HepG2 (cell line): Measurements from ENCODE around the gene BCAR3. TPM values are rescaled to one million over a fixed set of nuclear protein-coding genes. Genes with fewer than 3 reads are reported as not detected.

Experiments used
- ATAC-seq: fragments of 200-7000 bp; cut with Tn5 transposase; 3 replicates; pipeline ENCODE4 v1.9.1; 2020; ENCODE audit warnings: mild to moderate bottlenecking, moderate library complexity
- BruUV-seq: library from RNA; stranded (reverse); fragments of 400-500 nt; replicated peaks from 2 replicates; lab custom pipeline; 2021; lab: Mats Ljungman, UMichigan
- CTCF ChIA-PET: fragments of 300-600 bp; formaldehyde crosslinking; extraction: SDS; loops from one replicate; lab custom pipeline; 2021; ENCODE audit warnings: low total read pairs, inconsistent platforms, low intra/inter-chr PET ratio; lab: Yijun Ruan, JAX
- POLR2A ChIA-PET: fragments of 350-600 bp; sonication (Branson Sonifier 250); formaldehyde crosslinking; loops from one replicate; lab custom pipeline; 2020; ENCODE audit warnings: antibody characterized with exemption, inconsistent platforms; lab: Yijun Ruan, JAX
- DNase-seq: peaks from one replicate; pipeline ENCODE4 v3.0.0-alpha.2; 2015; ENCODE audit warnings: low spot score
- FAIRE-seq: peaks from 3 replicates; lab custom pipeline; 2011; peaks lifted over from hg19 to GRCh38; lab: Jason Lieb, UNC
- H2AFZ ChIP-seq: one replicate; pipeline ENCODE4 v1.6.1; 2011; ENCODE audit warnings: low read length, inconsistent platforms
- H3K27ac ChIP-seq: fragments of 300-600 bp; 3 replicates; pipeline ENCODE4 v1.8.0; 2011; ENCODE audit warnings: mixed run types, mild to moderate bottlenecking, mixed read lengths, low read length, inconsistent platforms; ENCODE audit not compliant: insufficient read depth; ENCODE audit errors: extremely low read length
- H3K27me3 ChIP-seq, 2 experiments: fragments of 200-600 bp in 1 of 2; 2 replicates in 1 of 2; 3 replicates in 1 of 2; pipeline versions ENCODE4 v1.6.0 to v1.8.0; 2011; ENCODE audit warnings: low read length in 2 of 2, mild to moderate bottlenecking in 2 of 2, moderate library complexity in 2 of 2, inconsistent platforms in 1 of 2; ENCODE audit not compliant: insufficient read depth in 2 of 2, control insufficient read depth in 1 of 2
- H3K36me3 ChIP-seq, 2 experiments: fragments of 200-600 bp in 1 of 2; replicated peaks in 1 of 2; 2 replicates in 1 of 2; 3 replicates in 1 of 2; pipeline versions ENCODE4 v1.5.1 to v1.8.0; 2011; ENCODE audit warnings: low read length in 2 of 2, inconsistent platforms in 1 of 2; ENCODE audit not compliant: insufficient read depth in 2 of 2, control insufficient read depth in 1 of 2
- H3K4me1 ChIP-seq: 2 replicates; pipeline ENCODE4 v1.5.1; 2012; ENCODE audit warnings: low read length, inconsistent platforms; ENCODE audit not compliant: insufficient read depth
- H3K4me2 ChIP-seq: 2 replicates; pipeline ENCODE4 v1.6.0; 2011; ENCODE audit warnings: low read depth, low read length, inconsistent platforms
- H3K4me3 ChIP-seq, 3 experiments: fragments of 200-600 bp in 1 of 3; sonication (generic), shearing (Covaris generic) in 1 of 3; replicated peaks in 1 of 3; 2 replicates each; pipeline ENCODE4 v1.5.1; 2011 to 2016; ENCODE audit warnings: low read length in 3 of 3, inconsistent platforms in 2 of 3, low read depth in 2 of 3, mild to moderate bottlenecking in 2 of 3, control low read depth in 1 of 3, mixed read lengths in 1 of 3; ENCODE audit not compliant: insufficient read depth in 1 of 3
- H3K79me2 ChIP-seq: one replicate; pipeline ENCODE4 v1.6.1; 2011; ENCODE audit warnings: low read length, inconsistent platforms; ENCODE audit not compliant: insufficient read depth
- H3K9ac ChIP-seq: 2 replicates; pipeline ENCODE4 v1.6.0; 2011; ENCODE audit warnings: mild to moderate bottlenecking, low read depth, low read length, inconsistent platforms; ENCODE audit not compliant: insufficient read depth
- H3K9me3 ChIP-seq: 2 replicates; pipeline ENCODE4 v1.5.1; 2012; ENCODE audit warnings: mild to moderate bottlenecking, low read length
- H4K20me1 ChIP-seq: 2 replicates; pipeline ENCODE4 v1.6.0; 2011; ENCODE audit warnings: inconsistent platforms, mild to moderate bottlenecking, low read length, moderate library complexity; ENCODE audit not compliant: insufficient read depth
- ATF7-NPFF ChIP-seq: sonication (generic); formaldehyde crosslinking; IDR thresholded peaks from 2 replicates; pipeline ENCODE4 v1.8.1; 2023; ENCODE audit warnings: mild to moderate bottlenecking, low read depth, missing genetic modification reagents, moderate library complexity
- ERF ChIP-seq: IDR thresholded peaks from 2 replicates; pipeline ENCODE4 v1.6.1; 2018; ENCODE audit warnings: missing biosample characterization, missing genetic modification reagents
- KDM2A ChIP-seq: sonication (generic); formaldehyde crosslinking; IDR thresholded peaks from 2 replicates; pipeline ENCODE4 v1.4.0; 2020; ENCODE audit warnings: low read depth, missing genetic modification reagents, borderline replicate concordance
- KDM5B ChIP-seq: sonication (generic); formaldehyde crosslinking; IDR thresholded peaks from 2 replicates; pipeline ENCODE4 v1.4.0; 2020; ENCODE audit warnings: missing genetic modification reagents, mild to moderate bottlenecking, borderline replicate concordance
- KMT2A ChIP-seq: sonication (generic); formaldehyde crosslinking; IDR thresholded peaks from 2 replicates; pipeline ENCODE4 v1.4.0; 2020; ENCODE audit warnings: missing genetic modification reagents
- MAFF ChIP-seq: IDR thresholded peaks from 2 replicates; pipeline ENCODE4 v1.6.1; 2011; ENCODE audit warnings: low read depth, low read length, improper control_type of control experiment
- MAFG ChIP-seq: sonication (generic); formaldehyde crosslinking; IDR thresholded peaks from 2 replicates; pipeline ENCODE4 v1.5.1; 2020; ENCODE audit warnings: mild to moderate bottlenecking, missing genetic modification reagents
- MAFK ChIP-seq, 2 experiments: IDR thresholded peaks in 1 of 2; conservative IDR thresholded peaks in 1 of 2; 2 replicates each; pipeline ENCODE4 v1.6.1; 2011; ENCODE audit warnings: improper control_type of control experiment in 2 of 2, low read length in 2 of 2
- NR2F2 ChIP-seq: IDR thresholded peaks from 2 replicates; pipeline ENCODE4 v1.6.1; 2012; ENCODE audit warnings: low read depth, inconsistent platforms, borderline replicate concordance
- PHF8 ChIP-seq: sonication (generic); formaldehyde crosslinking; IDR thresholded peaks from 2 replicates; pipeline ENCODE4 v1.5.0; 2020; ENCODE audit warnings: missing genetic modification reagents
- POLR2AphosphoS5 ChIP-seq: IDR thresholded peaks from 2 replicates; pipeline ENCODE4 v1.6.1; 2012; ENCODE audit warnings: low read depth, low read length
- RELA ChIP-seq: sonication (generic); formaldehyde crosslinking; IDR thresholded peaks from 2 replicates; pipeline ENCODE4 v1.4.0; 2020; ENCODE audit warnings: missing genetic modification reagents
- SALL1 ChIP-seq: sonication (generic); formaldehyde crosslinking; IDR thresholded peaks from 2 replicates; pipeline ENCODE4 v1.8.0; 2022; ENCODE audit warnings: mild to moderate bottlenecking, missing genetic modification reagents
- ZBTB38 ChIP-seq: sonication (generic); formaldehyde crosslinking; IDR thresholded peaks from 2 replicates; pipeline ENCODE4 v1.5.1; 2020; ENCODE audit warnings: mild to moderate bottlenecking, missing genetic modification reagents
- ZNF333 ChIP-seq: sonication (generic); formaldehyde crosslinking; IDR thresholded peaks from 2 replicates; pipeline ENCODE4 v1.4.0; 2020; ENCODE audit warnings: mild to moderate bottlenecking, missing genetic modification reagents, borderline replicate concordance
- ZNF543 ChIP-seq: sonication (generic); formaldehyde crosslinking; IDR thresholded peaks from 2 replicates; pipeline ENCODE4 v1.4.0; 2020; ENCODE audit warnings: mild to moderate bottlenecking, missing genetic modification reagents
- ZNF670 ChIP-seq: sonication (generic); formaldehyde crosslinking; IDR thresholded peaks from 2 replicates; pipeline ENCODE4 v1.8.0; 2022; ENCODE audit warnings: mild to moderate bottlenecking, missing genetic modification reagents, borderline replicate concordance
- ZNF687 ChIP-seq: sonication (generic); formaldehyde crosslinking; IDR thresholded peaks from 2 replicates; pipeline ENCODE4 v1.5.1; 2020; ENCODE audit warnings: mild to moderate bottlenecking, missing genetic modification reagents, moderate library complexity
- whole genome bisulfite sequencing: methylation state at CpG from one replicate; pipeline ENCODE4 v1.1.6; 2017; ENCODE audit warnings: low lambda C conversion rate; 5-methylcytosine and 5-hydroxymethylcytosine counted together
- in situ Hi-C: cut with HindIII; loops from 2 replicates; pipeline ENCODE4 v1.10.0; 2017; ENCODE audit warnings: low pct_unique_long_range_greater_than_20kb; ENCODE audit not compliant: extremely low pct_ligation_motif_present
- intact Hi-C: fragments of 100-400 bp; cut with micrococcal nuclease; formaldehyde crosslinking; loops from one replicate; pipeline ENCODE4 v1.10.0; 2022; ENCODE audit not compliant: unreplicated experiment
- polyA plus RNA-seq, 8 experiments: library from polyadenylated mRNA; depleted of rRNA in 3 of 8; stranded (reverse) in 7 of 8; unstranded in 1 of 8; fragments of >200 nt; fragmentation: Illumina TruSeq in 4 of 8; extraction: Trizol in 4 of 8; gene quantifications; 2 replicates each; pipeline versions ENCODE4 v1.2.1 to v1.2.3, GENCODE V29; 2011 to 2016; ENCODE audit warnings: low read depth in 4 of 8, missing spikeins in 1 of 8, mixed read lengths in 1 of 8; ENCODE audit not compliant: insufficient read depth in 1 of 8
- total RNA-seq, 5 experiments: library from RNA; depleted of rRNA; stranded (reverse); fragments of >200 nt; fragmentation: Illumina TruSeq; extraction: Trizol; gene quantifications; 2 replicates each; pipeline ENCODE4 v1.2.3, GENCODE V29; 2016; ENCODE audit warnings: low read depth in 1 of 5
- TF ChIP-seq, protein P1 (sequence below): sonication (generic); formaldehyde crosslinking; IDR thresholded peaks from 2 replicates; pipeline ENCODE4 v1.8.0; 2023; ENCODE audit warnings: mild to moderate bottlenecking, missing genetic modification reagents

BCAR3 gene
- total and polyA plus RNA-seq, 2 of the 13 experiments (the other 11 are each of a cell fraction or from before 2014, with no cell fraction given), result 3.6 to 4.8 TPM

- intact Hi-C loops (loop anchor here (5.0 kb wide), 1 partner anchor 147 kb away; the partner anchor contains the start of gene FNBP1L), in situ Hi-C loops (no loop called here)
- no TSS peak for BruUV-seq
- H3K4me3 ChIP-seq, result peak overlapping the region; percentile 81 to 88 (median 86)
- H2AFZ ChIP-seq, result no peak overlapping the region
- peak overlapping the region; percentile 96 for H3K4me2 ChIP-seq
- no peak for FAIRE-seq
- H3K79me2 ChIP-seq, result peaks cover 56% of the 10 kb centered on the region
- WGBS, result 83% methylated on average over 11 of the region's 13 CpGs
- no peak for DNase-seq
- peaks cover 15% of the 10 kb centered on the region for H4K20me1 ChIP-seq
- H3K9ac ChIP-seq, result peak overlapping the region; percentile 96
- H3K27ac ChIP-seq, result peak overlapping the region; percentile 94
- H3K4me1 ChIP-seq, result peaks cover 72% of the 10 kb centered on the region
- ChIA-PET POLR2A (interaction anchor here (0.8 to 4.9 kb wide), 4 partner anchors 13 to 22 kb away, joined by 3 to 214 read pairs (median 18); no protein-coding TSS in a partner anchor), CTCF (no interaction called here)
- no peak for ATAC-seq
- no peaks in the 10 kb centered on the region for H3K9me3 ChIP-seq
- H3K36me3 ChIP-seq, result peaks cover 11 to 70% of the 10 kb centered on the region in 2 experiments
- no peaks in the 10 kb centered on the region; a peak in 1 of 5 replicates for H3K27me3 ChIP-seq
- peak; percentile 57 to 58; a peak in 3 of 4 replicates for TF ChIP-seq MAFK (conservative IDR thresholded peaks at IDR 0.05 in 1 of 2, IDR thresholded peaks at IDR 0.05 in 1 of 2; ENCODE audit: low read length in 2 of 2)
- 0 out of 2 replicates have a peak, but pooled peaks have one; percentile 32 for TF ChIP-seq MAFF
- TF ChIP-seq POLR2AphosphoS5, result 0 out of 2 replicates have a peak, but pooled peaks have one; percentile 3
- TF ChIP-seq, protein P1, sequence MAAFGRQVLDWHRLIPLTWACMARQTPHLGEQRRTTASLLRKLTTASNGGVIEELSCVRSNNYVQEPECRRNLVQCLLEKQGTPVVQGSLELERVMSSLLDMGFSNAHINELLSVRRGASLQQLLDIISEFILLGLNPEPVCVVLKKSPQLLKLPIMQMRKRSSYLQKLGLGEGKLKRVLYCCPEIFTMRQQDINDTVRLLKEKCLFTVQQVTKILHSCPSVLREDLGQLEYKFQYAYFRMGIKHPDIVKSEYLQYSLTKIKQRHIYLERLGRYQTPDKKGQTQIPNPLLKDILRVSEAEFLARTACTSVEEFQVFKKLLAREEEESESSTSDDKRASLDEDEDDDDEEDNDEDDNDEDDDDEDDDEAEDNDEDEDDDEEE (CRISPR knock-in tag), result 0 out of 2 replicates have a peak, but pooled peaks have one; percentile 26
- TF ChIP-seq NR2F2, result no peak
- TF ChIP-seq SALL1, result 0 out of 2 replicates have a peak, but pooled peaks have one; percentile 38
- no peak for TF ChIP-seq ZNF333 (CRISPR knock-in tag)
- TF ChIP-seq ZNF670 (CRISPR knock-in tag), result 0 out of 2 replicates have a peak, but pooled peaks have one; percentile 47
- TF ChIP-seq KDM5B (CRISPR knock-in tag), result peak; percentile 35; the same call in 1 of the 2 replicates
- peak; percentile 30; the same call in 1 of the 2 replicates for TF ChIP-seq PHF8 (CRISPR knock-in tag)
- peak; percentile 78 for TF ChIP-seq ZBTB38 (CRISPR knock-in tag)
- peak; percentile 50 for TF ChIP-seq ZNF687 (CRISPR knock-in tag)
- TF ChIP-seq KDM2A (CRISPR knock-in tag), result 0 out of 2 replicates have a peak, but pooled peaks have one; percentile 15
- 0 out of 2 replicates have a peak, but pooled peaks have one; percentile 34 for TF ChIP-seq MAFG (CRISPR knock-in tag)
- TF ChIP-seq ERF (CRISPR knock-in tag), result 0 out of 2 replicates have a peak, but pooled peaks have one; percentile 6
- TF ChIP-seq RELA (CRISPR knock-in tag), result no peak
- no peak for TF ChIP-seq KMT2A (CRISPR knock-in tag)
- peak; percentile 42; the same call in 1 of the 2 replicates for TF ChIP-seq ATF7-NPFF (CRISPR knock-in tag)
- no peak for TF ChIP-seq ZNF543 (CRISPR knock-in tag)
These were observed 87.6 kb downstream of the BCAR3 start for GRCh38 chr1:93593854-93594602.
